Skeletal muscle cell (primary cell): Measurements from ENCODE around the gene SCARB1.

ENCODE experiments used
- DNase-seq: peaks from one replicate; pipeline ENCODE4 v3.0.0-alpha.2; 2010; ENCODE audit warnings: low read depth
- H3K4me3 ChIP-seq: 2 replicates; pipeline ENCODE4 v1.5.1; 2011; ENCODE audit warnings: low read depth, mild to moderate bottlenecking, control low read depth, low read length, moderate library complexity

Gene SCARB1

DNA sequence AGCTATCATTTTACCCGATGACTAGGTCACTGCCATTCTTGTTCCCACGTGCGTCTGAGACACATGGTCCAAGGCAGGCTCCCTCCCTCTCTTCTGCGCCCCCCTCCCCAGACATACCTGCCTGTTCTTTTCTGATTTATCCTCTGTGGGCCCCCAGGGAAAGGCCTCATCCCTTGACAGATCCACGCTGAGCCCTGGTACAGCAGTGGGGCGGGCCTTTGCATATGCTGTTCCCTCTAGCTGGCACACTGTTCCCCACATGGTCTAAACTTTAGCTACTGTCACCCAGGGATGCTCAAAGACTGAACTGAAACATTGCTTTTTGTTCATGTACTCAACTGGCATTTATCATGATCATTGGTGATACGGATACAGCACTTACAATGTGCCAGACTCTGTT, 122.5 kb downstream of the SCARB1 start:
- no peak for DNase-seq
- no peak overlapping the region for H3K4me3 ChIP-seq

DNA sequence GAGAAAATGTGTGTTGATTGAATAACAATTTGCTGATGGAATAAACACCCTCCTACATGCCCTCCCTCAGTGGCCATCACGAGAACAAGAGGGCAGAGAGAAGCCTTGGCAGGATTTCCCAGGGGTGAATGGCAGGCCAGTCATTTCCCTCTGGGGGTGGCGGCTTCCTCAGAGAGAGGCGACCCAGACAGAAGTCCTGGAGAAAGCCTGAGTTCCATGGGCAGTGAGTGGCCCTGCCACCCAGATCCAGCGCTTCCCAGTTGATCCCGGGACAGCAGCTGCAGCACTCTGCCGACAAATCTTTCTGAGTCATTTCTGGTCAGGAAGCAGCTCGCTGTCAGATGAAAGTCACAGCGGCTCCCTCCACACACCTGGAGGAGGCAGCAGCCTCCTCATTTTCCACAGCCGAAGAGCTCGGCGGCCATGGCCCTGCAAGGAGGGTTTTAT, 123.0 kb downstream of the SCARB1 start:
- H3K4me3 ChIP-seq = no peak overlapping the region
- DNase-seq = no peak

DNA sequence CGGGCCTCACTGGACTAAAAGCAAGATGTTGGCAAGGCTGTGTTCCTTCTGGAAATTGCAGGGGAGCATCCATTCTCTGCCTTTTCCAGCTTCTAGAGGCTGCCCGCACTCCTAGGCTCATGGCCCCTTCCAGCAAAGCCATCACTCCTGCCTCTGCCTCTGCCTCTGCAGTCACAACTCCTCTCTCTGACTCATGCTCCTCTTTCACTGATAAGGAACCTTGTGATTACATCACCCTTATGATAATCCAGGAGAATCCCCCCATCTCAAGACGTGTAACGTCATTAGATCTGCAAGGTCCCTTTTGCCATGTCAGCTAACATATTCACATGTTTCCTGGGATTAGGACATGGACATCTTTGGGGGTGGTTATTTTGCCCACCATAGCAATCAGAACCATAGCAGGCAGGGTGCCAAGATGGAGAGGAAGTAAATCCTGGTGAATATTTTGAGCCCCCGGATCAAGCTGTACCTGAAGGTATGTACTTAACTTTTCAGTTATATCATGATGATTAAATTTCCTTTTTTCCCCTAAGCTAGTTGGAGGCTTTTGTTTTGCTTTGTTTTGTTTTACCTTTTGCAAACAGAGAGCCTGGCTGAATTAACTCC, 123.6 kb downstream of the SCARB1 start:
- no peak overlapping the region for H3K4me3 ChIP-seq
- no peak for DNase-seq

DNA sequence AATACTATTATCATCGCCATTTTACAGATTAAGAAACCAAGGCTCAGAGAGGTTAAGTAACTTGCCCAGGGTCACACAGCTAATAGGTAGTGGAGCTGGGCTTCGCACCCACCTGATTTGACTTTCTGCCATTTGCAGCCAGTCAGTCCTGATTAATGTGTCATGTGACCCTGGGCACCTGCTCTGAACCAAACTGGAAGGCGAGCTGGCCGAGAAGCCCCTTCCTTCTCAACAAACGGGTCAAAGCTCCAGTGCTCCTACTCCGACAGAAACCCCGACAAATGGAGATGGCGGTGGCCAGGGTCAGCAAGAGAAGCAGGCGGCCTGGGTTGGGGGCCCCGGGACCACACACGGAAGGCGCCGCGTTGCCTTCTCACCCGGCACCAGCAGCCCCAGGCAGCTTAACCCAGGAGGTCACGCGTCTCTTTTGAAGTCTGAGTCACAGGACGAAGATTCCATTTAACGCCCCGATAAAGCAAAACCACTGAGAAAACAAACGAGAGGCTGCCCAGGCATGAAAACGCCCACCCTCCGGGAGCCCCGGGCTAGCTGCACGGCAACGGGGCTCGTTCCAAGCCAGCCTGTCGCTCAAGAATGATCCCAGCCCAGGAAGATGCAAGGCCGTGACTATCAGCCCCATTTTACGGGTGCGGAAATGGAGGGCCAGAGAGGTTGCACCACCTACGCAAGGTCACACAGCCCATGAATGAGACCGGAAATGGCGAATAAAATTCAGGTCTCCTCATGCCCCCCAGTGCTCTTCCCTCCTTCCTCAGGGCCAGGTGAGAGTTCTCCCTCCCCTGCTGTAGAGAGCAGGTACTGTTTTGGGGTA, 124.8 kb downstream of the SCARB1 start:
- no peak overlapping the region for H3K4me3 ChIP-seq

GRCh38 chr12:124737772-124738635, 125.7 kb downstream of the SCARB1 start:
- DNase-seq = no peak
- no peak overlapping the region for H3K4me3 ChIP-seq

More for the DNA sequence above, 124.8 kb downstream of the SCARB1 start:
- DNase-seq = no peak

DNA sequence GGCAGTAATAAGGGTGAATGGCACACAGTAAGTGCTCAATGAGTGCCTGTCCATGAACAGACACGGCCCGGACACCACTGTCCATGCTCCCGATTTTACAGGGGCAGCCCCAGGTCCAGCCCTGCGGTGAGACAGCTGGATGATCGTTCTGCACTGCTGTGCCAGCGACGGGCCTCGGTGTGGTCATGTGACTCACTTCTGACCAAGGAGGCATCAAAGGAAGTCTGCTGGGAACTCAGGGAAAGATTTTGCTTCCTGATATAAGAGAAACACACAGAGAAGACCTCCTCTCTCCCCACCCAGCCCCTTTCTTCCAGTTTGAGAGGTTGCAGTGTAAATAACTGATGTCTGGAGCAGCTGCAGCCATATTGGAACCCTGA, 126.6 kb downstream of the SCARB1 start:
- DNase-seq = no peak
- no peak overlapping the region for H3K4me3 ChIP-seq

DNA sequence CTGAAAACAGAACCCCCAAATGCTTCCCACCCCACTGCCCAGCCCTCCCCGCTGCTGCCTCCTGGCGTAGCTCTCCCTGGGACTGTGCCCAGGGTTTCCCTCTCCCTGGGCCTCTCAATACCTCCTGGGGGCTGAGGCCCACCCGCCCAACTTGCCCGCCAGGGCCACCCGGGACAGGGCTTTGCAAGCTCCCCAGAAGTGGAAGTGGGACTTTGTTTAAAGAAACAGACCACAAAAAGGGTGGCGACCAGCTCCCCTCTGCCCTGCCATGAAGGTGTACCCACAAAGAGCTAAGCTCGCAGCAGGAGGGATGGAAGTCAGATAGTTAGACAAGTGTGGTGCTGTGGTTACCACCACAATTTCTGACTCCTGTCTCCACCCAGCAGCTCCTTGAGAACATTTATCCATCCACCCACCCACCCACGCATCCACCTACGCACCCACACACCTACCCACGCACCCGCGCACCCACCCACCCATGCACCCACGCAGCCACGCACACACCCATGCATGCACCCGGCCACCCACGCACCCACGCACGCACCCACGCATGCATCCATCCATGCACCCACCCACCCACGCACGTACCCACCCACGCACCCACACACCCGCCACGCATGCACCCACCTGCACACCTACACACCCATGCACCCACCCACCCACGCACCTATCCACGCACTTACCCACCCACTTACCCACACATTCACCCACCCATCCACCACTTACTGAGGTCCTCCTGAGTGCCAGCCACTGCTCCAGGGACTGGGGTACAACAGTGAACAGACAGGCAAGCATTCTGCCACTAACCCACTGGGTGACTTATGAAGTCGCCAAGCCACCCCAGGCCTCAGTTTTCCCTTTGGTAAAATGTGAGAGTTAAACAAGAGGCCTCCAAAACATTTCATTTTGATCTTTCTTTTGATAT, 127.3 kb downstream of the SCARB1 start:
- no peak overlapping the region for H3K4me3 ChIP-seq
- no peak for DNase-seq

- DNase-seq = no peak
- H3K4me3 ChIP-seq = no peak overlapping the region
Measured at GRCh38 chr12:124734224-124734788, 129.4 kb downstream of the SCARB1 start.

DNA sequence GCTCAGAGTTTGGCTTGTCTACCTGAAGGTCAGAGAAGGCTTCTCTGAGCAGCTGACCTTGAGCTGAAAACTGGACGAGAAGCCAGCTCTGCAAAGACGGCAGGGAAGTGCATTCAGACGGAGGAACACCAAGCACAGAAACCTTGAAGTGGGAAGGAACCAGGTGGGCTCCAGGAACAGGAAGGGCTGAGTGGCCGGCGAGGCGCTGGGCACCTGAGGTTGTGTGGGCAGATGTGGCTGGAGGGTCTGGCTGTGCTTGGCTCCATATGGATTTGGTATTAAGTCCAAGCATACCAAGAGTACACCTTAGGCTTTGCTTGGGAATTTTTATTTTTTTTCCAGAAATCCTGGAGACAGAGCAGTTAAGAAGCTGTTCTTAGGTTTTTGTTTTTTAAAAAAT, 130.6 kb downstream of the SCARB1 start:
- no peak overlapping the region for H3K4me3 ChIP-seq
- no peak for DNase-seq

DNA sequence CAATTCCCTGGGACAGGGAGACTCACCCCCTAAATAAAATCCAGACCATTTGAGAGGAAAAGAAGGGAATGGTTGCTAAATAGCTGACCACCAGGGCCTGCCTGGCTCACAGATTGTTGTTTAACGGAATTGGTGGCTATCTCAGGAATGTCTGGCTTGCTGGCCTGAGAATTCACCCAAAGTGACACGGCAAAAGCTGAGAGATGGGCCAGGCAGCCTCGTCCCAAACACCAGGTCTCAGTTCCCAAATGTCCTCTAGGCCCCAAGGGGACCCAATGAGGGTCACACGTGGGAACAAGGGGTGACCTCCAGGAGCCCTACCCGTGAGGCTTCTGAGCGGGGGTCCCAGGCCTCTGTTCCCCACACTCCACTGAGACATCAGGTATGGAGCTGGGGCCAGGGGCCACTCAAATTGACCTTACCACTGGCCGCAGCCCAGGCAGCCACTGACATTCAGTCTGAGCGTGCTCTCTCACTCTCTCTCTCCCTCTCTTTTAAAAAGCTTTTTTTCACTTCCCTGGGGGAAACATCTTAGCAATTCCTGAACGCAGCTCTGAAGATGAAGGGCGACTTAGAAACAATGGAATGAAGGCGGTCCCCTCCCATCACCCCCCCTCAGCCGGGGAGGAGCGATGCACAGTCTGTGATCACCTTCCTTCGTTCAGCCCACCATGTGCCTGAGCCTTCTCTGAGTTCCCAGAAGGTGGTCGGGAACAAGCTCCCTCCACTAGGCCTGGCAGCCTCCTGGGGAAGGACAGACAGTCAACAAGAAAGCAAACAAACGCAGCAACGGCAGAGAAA, 131.2 kb downstream of the SCARB1 start:
- no peak overlapping the region for H3K4me3 ChIP-seq
- no peak for DNase-seq

- no peak overlapping the region for H3K4me3 ChIP-seq
- DNase-seq = no peak
Measured at GRCh38 chr12:124731869-124732268, 131.8 kb downstream of the SCARB1 start.

DNA sequence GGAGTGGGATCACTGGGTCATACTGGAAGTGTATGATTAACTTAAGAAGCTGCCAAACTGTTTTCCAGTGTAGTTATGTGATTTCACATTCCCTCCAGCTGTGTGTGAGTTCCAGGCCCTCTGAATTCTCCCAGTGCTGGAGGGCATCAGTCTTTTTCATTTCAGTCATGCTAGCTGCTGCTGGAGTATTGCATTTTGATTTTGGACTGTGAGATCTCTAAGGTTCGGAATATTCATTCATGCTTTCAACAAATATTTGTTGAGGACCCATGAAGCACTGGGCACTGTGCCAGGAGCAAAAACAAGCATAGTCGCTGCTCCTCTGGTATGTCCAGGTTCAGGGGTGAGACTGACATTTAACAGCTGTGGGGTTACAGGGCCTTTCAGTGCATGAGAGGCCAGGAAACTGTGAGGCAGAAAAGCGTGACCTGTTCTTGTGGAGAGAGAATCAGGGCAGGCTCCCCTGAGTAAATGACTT, 133.2 kb downstream of the SCARB1 start:
- DNase-seq = no peak
- H3K4me3 ChIP-seq = no peak overlapping the region

DNA sequence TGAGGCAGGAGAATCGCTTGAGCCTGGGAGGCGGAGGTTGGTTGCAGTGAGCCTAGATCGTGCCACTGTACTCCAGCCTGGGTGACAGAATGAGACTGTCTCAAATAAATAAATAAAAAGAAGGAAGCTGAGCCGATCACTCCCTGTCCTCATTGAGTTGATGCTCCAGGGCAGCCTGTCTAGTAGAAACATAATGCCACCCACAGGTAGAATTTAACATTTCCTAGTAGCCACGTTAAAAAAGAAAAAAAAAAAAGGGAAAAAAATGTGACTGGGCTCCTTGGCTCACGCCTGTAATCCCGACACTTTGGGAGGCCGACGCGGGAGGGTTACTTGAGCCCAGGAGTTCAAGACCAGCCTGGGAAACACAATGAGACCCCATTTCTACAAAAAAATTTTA, 135.7 kb downstream of the SCARB1 start:
- DNase-seq = no peak
- no peak overlapping the region for H3K4me3 ChIP-seq

- no peak overlapping the region for H3K4me3 ChIP-seq
- DNase-seq = no peak
Measured at GRCh38 chr12:124727264-124727800, 136.3 kb downstream of the SCARB1 start.
